Vagina (tissue), 2 donors: ENCODE results near the gene TMEM269.

Source experiments
- POLR2AphosphoS5 ChIP-seq, 2 donors: sonication (generic); formaldehyde crosslinking; IDR thresholded peaks; one replicate each; pipeline ENCODE4 v1.9.0; 2017; ENCODE audit warnings: antibody characterized with exemption in 2 of 2, mild to moderate bottlenecking in 2 of 2, low read depth in 1 of 2; ENCODE audit not compliant: insufficient read depth in 1 of 2
- TF ChIP-seq, protein P1 (sequence below), 3 experiments: fragments of 450-650 bp in 2 of 3; fragments of 200-600 bp in 1 of 3; sonication (generic) in 1 of 3; IDR thresholded peaks; one replicate each; pipeline ENCODE4 v1.5.1; 2017 to 2019; ENCODE audit warnings: antibody characterized with exemption in 3 of 3, mild to moderate bottlenecking in 2 of 3, moderate library complexity in 2 of 3

DNA sequence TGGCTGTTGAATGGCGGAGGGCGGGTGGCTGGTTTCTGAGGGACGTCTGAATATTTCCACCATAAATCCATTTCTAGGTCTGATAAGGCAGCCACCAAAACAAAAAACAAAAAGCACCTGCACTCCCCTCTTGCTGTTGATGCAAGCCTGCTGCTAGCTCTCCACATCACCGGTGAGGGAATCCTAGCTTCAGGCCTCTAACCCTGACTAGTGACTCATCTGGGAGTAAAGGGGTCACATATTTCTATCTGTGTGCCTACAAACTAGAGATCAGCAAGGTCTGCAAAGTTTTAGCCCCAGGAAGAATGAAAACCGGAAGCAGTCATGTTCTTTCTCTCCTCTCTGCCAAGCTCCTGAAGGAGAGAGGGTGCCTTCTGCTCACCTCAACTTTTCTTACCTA is 21.8 kb downstream of the TMEM269 start:
- TF ChIP-seq POLR2AphosphoS5 (IDR thresholded peaks at IDR 0.05; ENCODE audit: insufficient read depth in 1 of 2, low read depth in 1 of 2), result no peak
- TF ChIP-seq, protein P1, sequence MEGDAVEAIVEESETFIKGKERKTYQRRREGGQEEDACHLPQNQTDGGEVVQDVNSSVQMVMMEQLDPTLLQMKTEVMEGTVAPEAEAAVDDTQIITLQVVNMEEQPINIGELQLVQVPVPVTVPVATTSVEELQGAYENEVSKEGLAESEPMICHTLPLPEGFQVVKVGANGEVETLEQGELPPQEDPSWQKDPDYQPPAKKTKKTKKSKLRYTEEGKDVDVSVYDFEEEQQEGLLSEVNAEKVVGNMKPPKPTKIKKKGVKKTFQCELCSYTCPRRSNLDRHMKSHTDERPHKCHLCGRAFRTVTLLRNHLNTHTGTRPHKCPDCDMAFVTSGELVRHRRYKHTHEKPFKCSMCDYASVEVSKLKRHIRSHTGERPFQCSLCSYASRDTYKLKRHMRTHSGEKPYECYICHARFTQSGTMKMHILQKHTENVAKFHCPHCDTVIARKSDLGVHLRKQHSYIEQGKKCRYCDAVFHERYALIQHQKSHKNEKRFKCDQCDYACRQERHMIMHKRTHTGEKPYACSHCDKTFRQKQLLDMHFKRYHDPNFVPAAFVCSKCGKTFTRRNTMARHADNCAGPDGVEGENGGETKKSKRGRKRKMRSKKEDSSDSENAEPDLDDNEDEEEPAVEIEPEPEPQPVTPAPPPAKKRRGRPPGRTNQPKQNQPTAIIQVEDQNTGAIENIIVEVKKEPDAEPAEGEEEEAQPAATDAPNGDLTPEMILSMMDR (IDR thresholded peaks at IDR 0.05), result no peak
